Fibroblast of upper back skin (primary cell): ENCODE data around the gene SLC6A8.
"Not testable (repeated sequence)": the region's sequence is repeated elsewhere in the genome, so short reads cannot be mapped to it uniquely, and the experiment has no call there.

Experiments
- DNase-seq: peaks from one replicate; pipeline ENCODE4 v3.0.0-alpha.2; 2013

Gene SLC6A8

DNA sequence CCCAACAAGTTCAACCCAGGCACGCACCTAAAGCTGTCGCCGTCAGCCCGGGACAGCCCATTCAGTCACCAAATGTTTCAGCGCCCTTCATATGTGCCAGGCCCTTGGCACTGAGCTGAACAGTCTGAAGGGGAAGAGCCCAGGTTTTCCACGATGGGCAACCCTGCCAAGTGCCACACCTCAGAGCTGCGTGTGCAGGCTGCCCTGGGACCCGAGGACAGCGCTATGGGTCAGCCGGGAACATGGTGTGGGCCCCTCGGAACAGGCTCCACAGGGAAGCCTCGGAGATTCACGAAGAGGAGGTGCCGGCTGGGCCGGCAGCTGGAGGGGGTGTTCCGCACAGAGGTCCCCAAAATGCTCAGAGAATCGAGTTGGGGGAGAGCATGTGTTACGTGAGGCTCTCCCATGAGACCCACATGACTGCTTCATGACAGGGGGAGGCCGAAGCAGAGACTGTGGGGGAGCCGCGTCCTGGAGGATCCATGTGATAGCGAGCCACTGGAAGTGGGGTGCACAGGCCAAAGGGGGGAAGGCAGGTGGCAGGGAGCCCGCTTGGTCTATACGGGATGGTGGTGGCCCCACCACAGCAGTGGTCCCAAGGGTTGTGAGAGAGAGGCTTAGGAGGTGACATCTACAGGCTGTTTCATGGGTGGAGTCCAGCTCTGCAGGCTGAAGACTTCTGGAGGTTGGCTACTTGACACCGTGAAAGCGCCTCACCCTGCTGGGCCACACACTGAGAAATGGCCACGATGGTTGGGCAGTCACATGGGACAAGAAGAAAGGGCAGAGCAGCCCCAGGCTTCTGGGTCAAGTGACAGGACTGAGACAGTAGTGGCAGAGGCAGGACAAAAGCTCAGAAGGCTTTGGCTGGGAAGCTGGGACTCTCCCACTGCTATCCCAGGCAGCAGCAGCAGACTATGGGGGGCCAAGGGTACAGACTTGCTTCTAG, 22.3 kb downstream of the SLC6A8 start:
- no peak for DNase-seq

- DNase-seq = no peak
Measured at GRCh38 chrX:153714256-153714655, 26.5 kb downstream of the SLC6A8 start.

DNA sequence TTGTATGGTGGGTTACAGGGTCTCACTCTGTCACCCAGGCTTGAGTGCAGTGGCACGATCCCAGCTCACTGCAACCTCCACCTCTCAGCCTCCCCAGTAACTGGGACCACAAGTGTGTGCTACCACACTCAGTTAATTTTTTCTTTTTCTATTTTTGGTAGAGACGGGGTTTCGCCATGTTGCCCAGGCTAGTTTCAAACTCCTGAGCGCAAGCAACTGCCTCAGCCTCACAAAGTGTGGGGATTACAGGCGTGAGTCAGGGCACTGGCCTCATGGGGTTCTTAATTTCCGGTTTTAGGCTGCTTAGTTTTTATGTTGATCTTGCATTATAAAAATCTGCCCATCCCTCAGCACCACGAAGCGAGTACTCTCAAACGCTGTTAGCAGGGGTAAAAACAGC, 29.7 kb downstream of the SLC6A8 start:
- DNase-seq = no peak

GRCh38 chrX:153719238-153719637, 31.5 kb downstream of the SLC6A8 start:
- DNase-seq = no peak

DNA sequence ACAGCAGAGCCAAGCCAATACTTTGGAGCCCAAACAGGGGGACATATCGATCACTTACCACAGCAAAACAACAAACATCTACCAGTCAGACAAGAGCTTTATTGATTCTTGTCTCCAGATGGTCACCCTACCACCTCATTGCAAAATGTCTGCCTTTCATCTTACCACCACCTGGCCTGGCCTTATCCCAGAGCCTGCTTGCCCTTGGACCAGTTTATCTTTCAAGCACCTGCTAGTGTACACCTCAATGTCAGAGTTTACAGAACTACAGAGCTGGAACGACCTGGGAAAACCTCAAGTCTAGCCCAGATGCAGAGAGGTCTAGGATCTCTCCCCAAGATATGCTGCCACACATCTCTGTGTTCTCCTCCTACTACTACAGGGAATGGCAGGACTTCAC, 32.0 kb downstream of the SLC6A8 start:
- DNase-seq = no peak

DNA sequence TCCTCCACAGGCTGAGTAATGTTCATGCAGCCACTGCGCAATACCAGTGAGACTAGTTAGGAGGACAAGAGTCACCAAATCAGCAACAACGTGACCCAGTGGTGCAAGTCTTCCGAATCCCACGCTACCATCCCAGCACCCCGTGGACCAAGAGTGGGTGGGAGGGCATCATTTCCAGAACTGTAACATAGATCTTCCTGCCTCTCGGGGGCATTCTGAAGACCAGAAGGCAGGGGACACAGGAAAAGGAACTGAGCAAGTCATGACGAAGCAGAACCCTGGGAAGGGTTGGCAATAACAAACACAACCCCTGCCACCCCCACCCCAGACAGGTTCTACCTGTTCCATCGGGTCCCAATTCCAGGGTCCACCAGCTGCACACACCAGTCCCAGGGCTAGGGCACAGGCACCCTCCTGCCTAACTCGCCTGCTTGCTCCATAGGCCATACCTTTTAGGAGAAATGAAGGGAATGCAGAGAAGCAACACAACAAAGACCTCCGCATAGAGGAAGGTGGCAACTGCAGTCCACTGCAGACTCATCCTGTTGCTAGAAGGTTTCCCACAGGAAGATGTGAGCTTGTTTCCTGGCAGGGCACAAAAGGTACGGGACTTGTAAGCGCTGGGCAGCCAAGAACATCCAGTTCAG, 35.1 kb downstream of the SLC6A8 start:
- DNase-seq = no peak

GRCh38 chrX:153723351-153724251, 35.9 kb downstream of the SLC6A8 start:
- peak; percentile 14 for DNase-seq

DNA sequence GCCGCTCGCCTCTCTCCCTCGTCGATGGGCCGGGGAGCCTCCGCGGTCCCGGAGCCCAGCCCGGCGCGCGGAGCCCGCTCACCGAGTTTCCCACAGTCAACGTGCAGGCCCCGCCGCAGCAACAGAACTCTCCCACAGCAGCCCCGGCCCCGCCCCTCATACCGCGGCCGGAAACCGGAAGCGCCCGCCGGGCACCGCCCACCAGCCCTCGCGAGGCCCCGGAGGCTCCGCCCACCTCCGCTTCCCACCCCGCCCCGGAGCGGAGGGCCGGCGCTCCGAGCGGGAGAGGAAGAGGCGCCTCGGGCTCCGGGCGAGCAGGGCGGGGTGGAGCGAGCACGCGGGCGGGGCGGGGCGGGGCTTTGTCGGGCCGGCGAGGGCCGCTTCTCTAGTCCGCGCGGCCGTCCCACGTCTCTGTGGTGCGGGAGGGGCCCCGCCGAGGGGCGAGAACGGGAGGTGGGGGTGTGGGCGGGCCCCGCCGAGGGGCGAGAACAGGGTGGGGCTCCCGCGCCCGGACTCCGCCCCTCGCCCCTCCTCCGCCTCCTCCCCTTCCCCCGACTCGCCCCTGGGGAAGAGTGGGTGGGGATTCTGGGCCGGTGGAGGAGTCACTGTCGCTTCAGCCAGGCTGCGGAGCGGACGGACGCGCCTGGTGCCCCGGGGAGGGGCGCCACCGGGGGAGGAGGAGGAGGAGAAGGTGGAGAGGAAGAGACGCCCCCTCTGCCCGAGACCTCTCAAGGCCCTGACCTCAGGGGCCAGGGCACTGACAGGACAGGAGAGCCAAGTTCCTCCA, 36.7 kb downstream of the SLC6A8 start, which contains the start of the genes ABCD1 and BCAP31:
ABCD1 (plus strand) TSS at position 605 of the 787 bp plus-strand sequence. CDS start 411 bp downstream, outside the sequence.
BCAP31 (minus strand) TSS at position 136 of the 787 bp plus-strand sequence. CDS start 1,143 bp downstream, outside the sequence.
- peak; percentile 83 for DNase-seq

GRCh38 chrX:153725039-153725831, 37.5 kb downstream of the SLC6A8 start:
- DNase-seq = no peak

GRCh38 chrX:153725832-153726285, 38.1 kb downstream of the SLC6A8 start:
- no peak for DNase-seq

DNA sequence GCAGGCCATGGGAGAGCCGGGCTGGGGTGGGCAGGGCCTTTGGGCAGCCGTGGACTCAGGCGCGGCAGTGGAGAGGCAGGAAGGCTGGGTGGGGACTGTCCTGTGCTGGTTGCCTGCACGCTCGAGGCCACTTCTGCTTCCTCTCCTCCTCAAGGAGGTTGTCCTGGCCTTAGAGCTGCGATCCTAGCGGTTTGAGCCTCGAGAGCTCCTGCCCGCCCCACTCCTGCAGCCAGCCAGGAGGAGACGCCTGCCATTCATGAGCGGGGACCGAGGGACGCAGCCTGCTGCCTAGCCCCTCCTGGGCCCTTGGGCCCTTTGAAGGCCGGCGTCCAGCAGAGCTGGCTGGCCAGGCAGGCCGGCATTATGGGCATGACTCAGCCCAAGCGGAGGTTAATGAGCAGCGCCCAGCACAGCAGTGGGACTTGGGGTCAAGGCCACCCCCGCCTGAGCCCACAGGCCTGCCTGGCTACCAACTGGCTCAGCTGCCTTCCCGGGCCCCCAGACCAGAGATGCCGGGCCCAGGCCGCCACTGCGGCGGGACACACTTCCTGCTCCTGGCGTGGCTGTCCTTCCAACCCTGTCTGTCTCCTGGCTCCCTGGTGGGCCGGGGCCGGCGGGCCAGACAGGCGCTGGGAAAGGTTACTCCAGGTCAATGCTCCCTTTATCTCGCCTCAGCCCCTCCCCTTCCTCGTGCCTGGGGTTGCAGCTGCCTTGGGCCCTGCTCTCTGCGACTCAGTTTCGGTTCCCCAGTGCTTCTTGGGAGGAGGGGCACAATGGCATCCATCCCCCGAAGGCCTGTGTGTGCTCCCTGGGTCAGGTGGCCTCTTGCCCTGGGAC, 38.8 kb downstream of the SLC6A8 start:
- DNase-seq = peak; percentile 19

DNA sequence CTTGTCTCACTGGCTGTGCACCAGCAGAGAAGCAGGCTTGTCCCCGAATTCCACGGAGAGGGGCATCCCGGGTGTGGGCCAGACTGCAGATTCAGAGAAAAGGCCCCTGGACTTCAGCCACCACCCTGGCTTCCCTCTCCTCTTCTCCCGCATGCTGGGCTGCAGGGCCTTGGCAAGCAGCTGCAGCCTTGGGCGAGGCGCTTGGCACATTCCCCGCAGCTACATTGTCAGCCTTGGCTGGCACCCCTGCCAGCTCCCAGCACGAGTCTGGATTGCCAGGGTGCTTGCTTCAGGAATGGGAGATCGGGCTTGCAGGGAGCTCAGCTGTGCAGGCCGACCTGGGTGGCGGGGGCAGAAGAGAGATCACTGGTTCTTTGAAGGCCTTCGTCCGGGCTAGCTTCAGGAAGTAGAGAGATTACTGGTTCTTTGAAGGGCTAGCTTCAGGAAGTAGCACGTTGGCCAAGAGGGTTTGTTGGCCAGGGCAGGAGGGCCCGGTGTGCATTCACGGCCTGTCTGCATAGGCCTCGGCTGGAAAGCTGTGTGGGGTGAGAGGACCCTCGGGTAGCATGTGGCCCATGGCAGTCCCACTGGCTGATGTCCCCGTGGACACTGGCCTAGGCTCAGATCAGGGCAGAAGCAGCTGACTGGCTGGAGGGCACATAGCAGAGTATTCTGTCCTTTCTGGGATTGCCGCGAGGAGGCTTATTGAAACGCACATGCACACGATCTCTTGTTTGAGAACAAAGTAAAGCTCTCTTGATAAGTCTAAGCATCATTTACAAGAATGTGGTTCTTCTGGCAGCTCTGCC, 39.6 kb downstream of the SLC6A8 start:
- DNase-seq = no peak

DNA sequence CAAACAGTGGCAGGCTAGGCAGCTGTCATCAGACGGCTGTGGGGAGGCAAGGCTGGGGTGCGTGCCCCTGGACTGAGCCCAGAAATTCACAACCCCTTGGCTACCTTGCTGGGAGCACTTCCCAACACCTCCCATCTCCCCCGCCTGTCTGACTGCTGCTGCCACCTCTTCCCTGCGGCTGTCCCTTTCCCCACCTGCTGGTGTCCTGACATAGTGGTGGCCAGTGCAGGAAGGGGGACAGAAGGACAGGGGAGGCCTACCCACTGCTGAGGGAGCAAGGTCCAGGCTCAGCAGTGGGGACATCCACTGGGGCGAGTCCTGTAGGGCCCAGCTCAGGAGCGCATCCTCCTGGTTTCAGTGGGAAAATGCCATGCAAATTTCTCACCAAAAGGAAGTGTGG, 40.4 kb downstream of the SLC6A8 start:
- DNase-seq = no peak

DNA sequence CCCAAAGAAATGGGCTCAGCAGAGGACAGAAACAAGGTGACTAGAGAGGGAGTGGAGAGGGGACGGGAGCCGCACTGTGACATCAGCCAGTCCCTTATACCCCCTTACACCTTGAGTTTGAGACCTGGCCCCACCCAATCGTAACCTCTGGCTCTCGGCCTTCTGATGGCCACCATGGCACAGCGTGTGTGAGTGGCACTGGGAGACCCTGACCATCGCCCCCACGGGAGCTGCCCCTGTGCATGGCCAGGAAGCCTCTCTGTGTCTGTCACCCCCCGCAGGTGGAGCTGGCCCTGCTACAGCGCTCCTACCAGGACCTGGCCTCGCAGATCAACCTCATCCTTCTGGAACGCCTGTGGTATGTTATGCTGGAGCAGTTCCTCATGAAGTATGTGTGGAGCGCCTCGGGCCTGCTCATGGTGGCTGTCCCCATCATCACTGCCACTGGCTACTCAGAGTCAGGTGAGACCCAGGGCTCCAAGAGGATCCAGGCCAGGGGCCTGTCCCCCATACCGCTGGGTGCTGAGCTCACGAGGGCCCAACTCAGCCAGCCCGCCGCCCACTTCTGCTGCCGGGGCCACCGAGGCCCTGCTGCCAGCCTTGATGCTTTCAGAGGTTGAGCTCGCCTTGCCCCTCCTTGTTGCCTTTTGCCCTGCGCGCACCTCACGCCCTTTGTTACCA, 41.4 kb downstream of the SLC6A8 start:
- DNase-seq = no peak

GRCh38 chrX:153730115-153730514, 42.4 kb downstream of the SLC6A8 start:
- DNase-seq = not testable (repeated sequence)

- DNase-seq = no peak
Measured at GRCh38 chrX:153731117-153731844, 43.6 kb downstream of the SLC6A8 start.

DNA sequence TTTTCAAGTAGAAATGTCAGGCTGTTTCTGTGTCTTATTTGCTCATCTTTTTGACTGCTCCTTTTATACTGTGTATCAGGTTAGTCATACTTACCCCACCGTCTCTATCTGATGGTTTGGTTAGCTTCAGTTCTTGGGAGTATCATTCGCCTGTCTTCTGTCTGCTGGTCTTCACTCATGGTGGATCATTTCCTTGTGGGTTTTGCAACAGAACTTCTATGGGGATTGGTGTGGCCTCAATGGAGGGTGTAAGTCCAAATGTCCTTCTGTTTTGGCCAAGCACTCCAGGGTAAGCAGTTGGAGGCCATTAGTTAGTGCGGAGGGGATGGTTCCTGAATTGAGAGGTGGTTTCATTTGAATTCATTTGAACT, 44.1 kb downstream of the SLC6A8 start:
- DNase-seq = no peak

DNA sequence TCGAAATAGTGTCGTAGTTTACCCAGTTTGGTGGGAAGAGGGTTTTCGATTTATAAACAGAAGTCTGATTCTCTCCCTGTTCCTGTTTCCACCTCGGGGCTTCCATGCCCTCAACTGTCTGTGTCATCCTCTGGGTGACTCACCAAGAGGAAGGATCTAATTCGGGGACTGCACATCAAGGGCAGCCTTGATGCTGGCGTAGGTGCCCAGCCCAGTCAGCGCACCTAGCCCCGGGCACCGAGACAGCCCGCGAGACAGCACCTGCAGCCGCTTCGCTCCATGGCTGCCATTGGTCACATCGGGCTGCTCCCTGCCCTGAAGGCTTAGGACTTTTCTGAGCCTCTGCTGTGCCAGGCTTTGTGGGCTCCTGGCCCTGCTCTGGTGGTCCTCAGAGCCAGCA, 44.7 kb downstream of the SLC6A8 start:
- no peak for DNase-seq
